Peyer's patch (tissue), 4 donors: ENCODE results near the gene MAP3K7.

Experiments
- POLR2A ChIP-seq, 2 donors: fragments of 450-650 bp; IDR thresholded peaks; one replicate each; pipeline ENCODE4 v1.5.1; 2017; ENCODE audit warnings: antibody characterized with exemption in 2 of 2, mild to moderate bottlenecking in 2 of 2, moderate library complexity in 2 of 2
- TF ChIP-seq, protein P1 (sequence below), 6 experiments: fragments of 450-650 bp in 4 of 6; fragments of 200-600 bp in 2 of 6; sonication (generic) in 1 of 6; IDR thresholded peaks; one replicate each; pipeline ENCODE4 v1.5.1; 2017 to 2019; ENCODE audit warnings: antibody characterized with exemption in 6 of 6, mild to moderate bottlenecking in 3 of 6, moderate library complexity in 1 of 6

DNA sequence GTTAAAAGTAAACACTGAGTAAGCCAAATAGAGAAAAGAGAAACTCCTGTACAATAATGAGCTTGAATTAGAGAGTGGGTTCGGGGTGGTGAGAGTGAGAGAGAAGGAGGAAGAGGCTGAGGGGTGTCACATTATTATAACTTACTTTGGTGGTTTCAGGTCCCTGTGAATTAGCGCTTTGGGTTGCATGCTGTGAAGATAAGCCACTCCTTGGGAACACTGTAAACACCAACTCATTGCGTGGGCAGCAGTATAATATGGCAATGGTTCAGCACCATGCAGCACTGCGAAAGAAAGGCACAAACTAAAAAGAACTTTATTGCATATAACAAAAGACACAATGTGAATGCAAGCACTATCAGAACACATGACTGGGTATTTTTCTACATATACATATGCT lies 26.9 kb downstream of the MAP3K7 start:
- TF ChIP-seq, protein P1, sequence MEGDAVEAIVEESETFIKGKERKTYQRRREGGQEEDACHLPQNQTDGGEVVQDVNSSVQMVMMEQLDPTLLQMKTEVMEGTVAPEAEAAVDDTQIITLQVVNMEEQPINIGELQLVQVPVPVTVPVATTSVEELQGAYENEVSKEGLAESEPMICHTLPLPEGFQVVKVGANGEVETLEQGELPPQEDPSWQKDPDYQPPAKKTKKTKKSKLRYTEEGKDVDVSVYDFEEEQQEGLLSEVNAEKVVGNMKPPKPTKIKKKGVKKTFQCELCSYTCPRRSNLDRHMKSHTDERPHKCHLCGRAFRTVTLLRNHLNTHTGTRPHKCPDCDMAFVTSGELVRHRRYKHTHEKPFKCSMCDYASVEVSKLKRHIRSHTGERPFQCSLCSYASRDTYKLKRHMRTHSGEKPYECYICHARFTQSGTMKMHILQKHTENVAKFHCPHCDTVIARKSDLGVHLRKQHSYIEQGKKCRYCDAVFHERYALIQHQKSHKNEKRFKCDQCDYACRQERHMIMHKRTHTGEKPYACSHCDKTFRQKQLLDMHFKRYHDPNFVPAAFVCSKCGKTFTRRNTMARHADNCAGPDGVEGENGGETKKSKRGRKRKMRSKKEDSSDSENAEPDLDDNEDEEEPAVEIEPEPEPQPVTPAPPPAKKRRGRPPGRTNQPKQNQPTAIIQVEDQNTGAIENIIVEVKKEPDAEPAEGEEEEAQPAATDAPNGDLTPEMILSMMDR (IDR thresholded peaks at IDR 0.05) = no peak
- no peak for TF ChIP-seq POLR2A (IDR thresholded peaks at IDR 0.05)
